NOMO-1 treated with DMSO at 0.1 percent for 48 hours (cell line): ENCODE data around the gene ZSWIM3.
"Not testable (repeated sequence)": the region's sequence is repeated elsewhere in the genome, so short reads cannot be mapped to it uniquely, and the experiment has no call there.

ENCODE experiments used
- DNase-seq: peaks from one replicate; lab custom pipeline; 2025; ENCODE audit not compliant: unreplicated experiment; lab: John Stamatoyannopoulos, UW

Gene ZSWIM3

GRCh38 chr20:45857114-45857881 is at the start of gene ZSWIM3, which contains the start of gene ACOT8:
Gene ZSWIM3, plus strand, starts transcription at chr20:45857614. Its CDS starts 212 bp downstream, at chr20:45857826.
Gene ACOT8, minus strand, starts transcription at chr20:45857392. Its CDS starts 77 bp downstream, at chr20:45857315.
- peak; percentile 99 for DNase-seq

GRCh38 chr20:45810191-45810970 is 47.0 kb upstream of the ZSWIM3 start:
- DNase-seq = no peak

- peak; percentile 89 for DNase-seq
Observed at GRCh38 chr20:45812157-45813005, 45.0 kb upstream of the ZSWIM3 start, which contains the start of gene UBE2C. Gene UBE2C, plus strand, starts transcription at chr20:45812644. Its CDS starts 52 bp downstream, at chr20:45812696.

- DNase-seq = no peak
Observed at GRCh38 chr20:45813006-45813340, 44.4 kb upstream of the ZSWIM3 start.

- DNase-seq = no peak
Observed at GRCh38 chr20:45813489-45813888, 43.9 kb upstream of the ZSWIM3 start.

- DNase-seq = no peak
Observed at GRCh38 chr20:45814314-45814713, 43.1 kb upstream of the ZSWIM3 start.

- DNase-seq = no peak
Observed at GRCh38 chr20:45816951-45817350, 40.5 kb upstream of the ZSWIM3 start.

GRCh38 chr20:45817376-45818194 is 39.8 kb upstream of the ZSWIM3 start:
- DNase-seq = no peak

- DNase-seq = no peak
Observed at GRCh38 chr20:45818239-45818638, 39.2 kb upstream of the ZSWIM3 start.

GRCh38 chr20:45819466-45819865 is 37.9 kb upstream of the ZSWIM3 start:
- no peak for DNase-seq

GRCh38 chr20:45821947-45822346 is 35.5 kb upstream of the ZSWIM3 start:
- DNase-seq = no peak

GRCh38 chr20:45822857-45823256 is 34.6 kb upstream of the ZSWIM3 start:
- no peak for DNase-seq

GRCh38 chr20:45823949-45824835 is 33.2 kb upstream of the ZSWIM3 start:
- DNase-seq = peak; percentile 48

GRCh38 chr20:45826381-45827019 is 30.9 kb upstream of the ZSWIM3 start:
- no peak for DNase-seq

GRCh38 chr20:45827030-45827652 is 30.3 kb upstream of the ZSWIM3 start, which contains the start of gene TNNC2:
Gene TNNC2, minus strand, starts transcription at chr20:45827312. Its CDS starts 64 bp downstream, at chr20:45827248.
- DNase-seq = no peak

- no peak for DNase-seq
Observed at GRCh38 chr20:45827712-45828111, 29.7 kb upstream of the ZSWIM3 start.

- no peak for DNase-seq
Observed at GRCh38 chr20:45828589-45828988, 28.8 kb upstream of the ZSWIM3 start.

GRCh38 chr20:45829673-45830106 is 27.7 kb upstream of the ZSWIM3 start:
- not testable (repeated sequence) for DNase-seq
